K562 (cell line): Measurements from ENCODE around the gene PSMA4. TPM values are rescaled to one million over a fixed set of nuclear protein-coding genes. Genes with fewer than 3 reads are reported as not detected.

ENCODE experiments used
- HMGXB4 ChIP-seq: sonication (generic); formaldehyde crosslinking; IDR thresholded peaks from 2 replicates; pipeline ENCODE4 v1.8.1; 2023; ENCODE audit warnings: mild to moderate bottlenecking, missing genetic modification reagents
- NFIX ChIP-seq: fragments of 250-450 bp; sonication (Bioruptor Pico); IDR thresholded peaks from 2 replicates; pipeline ENCODE4 v1.4.0; 2020; ENCODE audit warnings: low read depth, mild to moderate bottlenecking, moderate library complexity
- NKRF ChIP-seq: fragments of 450-650 bp; IDR thresholded peaks from 2 replicates; pipeline ENCODE4 v1.6.1; 2016; ENCODE audit warnings: borderline replicate concordance
- PHB2 ChIP-seq: fragments of 450-650 bp; IDR thresholded peaks from 2 replicates; pipeline ENCODE4 v1.6.1; 2017; ENCODE audit warnings: low read depth
- POLR2A ChIP-seq: fragments of 450-650 bp; conservative IDR thresholded peaks from 2 replicates; pipeline ENCODE4 v1.6.1; 2016
- POLR2G ChIP-seq: fragments of 200-400 bp; formaldehyde crosslinking; IDR thresholded peaks from 2 replicates; pipeline ENCODE4 v1.6.1; 2017; ENCODE audit warnings: low read depth, mild to moderate bottlenecking, antibody characterized with exemption, low read length, moderate library complexity
- PPARD ChIP-seq: fragments of 250-450 bp; sonication (Bioruptor Pico); IDR thresholded peaks from 2 replicates; pipeline ENCODE4 v1.8.0; 2022; ENCODE audit warnings: inconsistent platforms, mild to moderate bottlenecking, moderate library complexity
- RREB1 ChIP-seq: fragments of 250-450 bp; sonication (Bioruptor Pico); IDR thresholded peaks from 2 replicates; pipeline ENCODE4 v1.4.0; 2020
- SMARCE1 ChIP-seq: fragments of 450-650 bp; IDR thresholded peaks from 2 replicates; pipeline ENCODE4 v1.7.1; 2016; ENCODE audit warnings: mild to moderate bottlenecking
- SP1 ChIP-seq: sonication (generic); formaldehyde crosslinking; IDR thresholded peaks from 2 replicates; pipeline ENCODE4 v1.8.1; 2022; ENCODE audit warnings: mild to moderate bottlenecking, missing genetic modification reagents
- SRSF1 ChIP-seq: fragments of 200-400 bp; formaldehyde crosslinking; IDR thresholded peaks from 2 replicates; pipeline ENCODE4 v1.6.1; 2017; ENCODE audit warnings: mild to moderate bottlenecking, low read depth, low read length, moderate library complexity
- TBP ChIP-seq: optimal IDR thresholded peaks from 2 replicates; pipeline ENCODE3; 2011; ENCODE audit warnings: low read depth, low read length, improper control_type of control experiment
- ZNF175 ChIP-seq: fragments of 200-800 bp; sonication (Bioruptor generic); IDR thresholded peaks from 2 replicates; pipeline ENCODE4 v1.6.1; 2016; ENCODE audit warnings: low read depth, mild to moderate bottlenecking, missing genetic modification characterization, missing compliant biosample characterization
- ZNF347 ChIP-seq: fragments of 450-650 bp; formaldehyde crosslinking; IDR thresholded peaks from 2 replicates; pipeline ENCODE4 v1.4.0; 2020; ENCODE audit warnings: low read depth, mild to moderate bottlenecking, moderate library complexity
- ZNF766 ChIP-seq: fragments of 200-800 bp; sonication (Bioruptor generic); conservative IDR thresholded peaks from 2 replicates; pipeline ENCODE4 v1.6.1; 2016; ENCODE audit warnings: missing genetic modification characterization, missing compliant biosample characterization
- ZZZ3 ChIP-seq: fragments of 450-650 bp; IDR thresholded peaks from 2 replicates; pipeline ENCODE4 v1.6.1; 2016; ENCODE audit warnings: antibody characterized with exemption, mild to moderate bottlenecking, moderate library complexity
- polyA plus RNA-seq, 8 experiments: library from polyadenylated mRNA; depleted of rRNA in 4 of 8; stranded (reverse) in 5 of 8; unstranded in 3 of 8; fragments of >200 nt; fragmentation: Nextera tagmentation in 2 of 8; fragmentation: Illumina TruSeq in 1 of 8; extraction: Ambion mirVana in 2 of 8; extraction: Trizol in 1 of 8; gene quantifications; 2 replicates each; pipeline versions ENCODE4 v1.2.1 to v1.2.3, GENCODE V29; 2011 to 2014; ENCODE audit warnings: inconsistent platforms in 1 of 8, missing spikeins in 1 of 8
- total RNA-seq, 7 experiments: library from RNA; depleted of rRNA in 6 of 7; stranded (reverse); fragments of >200 nt in 6 of 7; fragmentation: Illumina TruSeq in 2 of 7; extraction: Trizol in 2 of 7; gene quantifications; 2 replicates each; pipeline versions ENCODE4 v1.2.1 to v1.2.3, GENCODE V29; 2011 to 2021; ENCODE audit warnings: low replicate concordance in 1 of 7

PSMA4 gene
- total and polyA plus RNA-seq, 9 of the 15 experiments (the other 6 are each of a cell fraction or from before 2014, with no cell fraction given): 304 to 1,857 (median 666) TPM

GRCh38 chr15:78506971-78507830 is 33.0 kb upstream of the PSMA4 start, which contains the start of gene HYKK (continued):
- TF ChIP-seq TBP: peak; percentile 66
- no peak for TF ChIP-seq ZNF347
- no peak for TF ChIP-seq PHB2
- no peak for TF ChIP-seq SRSF1
- TF ChIP-seq ZNF175 (CRISPR knock-in tag): no peak
- 0 out of 2 replicates have a peak, but pooled peaks have one; percentile 18 for TF ChIP-seq RREB1
- peak; percentile 87 for TF ChIP-seq POLR2G
- TF ChIP-seq HMGXB4 (CRISPR knock-in tag): no peak
- TF ChIP-seq SP1 (CRISPR knock-in tag): 0 out of 2 replicates have a peak, but pooled peaks have one; percentile 26
- TF ChIP-seq SMARCE1: peak; percentile 28; the same call in 1 of the 2 replicates
- TF ChIP-seq NKRF: peak; percentile 89
- TF ChIP-seq PPARD (CRISPR knock-in tag): no peak
- no peak for TF ChIP-seq ZZZ3
- TF ChIP-seq POLR2A: peak; percentile 74
- no peak for TF ChIP-seq NFIX (CRISPR knock-in tag)
- TF ChIP-seq ZNF766 (CRISPR knock-in tag): no peak
